Gastrocnemius medialis (tissue), 4 donors: ENCODE results near the gene RAB3A. TPM values are rescaled to one million over a fixed set of nuclear protein-coding genes. Genes with fewer than 3 reads are reported as not detected.

Experiments used
- ATAC-seq, 2 donors: fragments of 150-250 bp; one replicate each; pipeline ENCODE4 v1.9.1; 2016
- DNase-seq, 2 donors: peaks; one replicate each; pipeline ENCODE4 v3.0.0-alpha.2; 2019
- H3K27ac ChIP-seq, 4 donors: fragments of 200-600 bp; sonication (generic); 1 replicate in 1 of 4; 2 replicates in 3 of 4; pipeline ENCODE4 v1.5.1; 2016 to 2018; ENCODE audit warnings: mild to moderate bottlenecking in 2 of 4, moderate library complexity in 1 of 4
- H3K27me3 ChIP-seq, 3 donors: fragments of 200-600 bp; sonication (generic) in 2 of 3; 1 replicate in 1 of 3; 2 replicates in 2 of 3; pipeline versions ENCODE4 v1.5.1 to v1.6.0; 2016 to 2019; ENCODE audit warnings: mild to moderate bottlenecking in 1 of 3, moderate library complexity in 1 of 3
- H3K36me3 ChIP-seq, 2 donors: fragments of 200-600 bp; sonication (generic) in 1 of 2; one replicate each; pipeline ENCODE4 v1.5.1; 2017 to 2018
- H3K4me1 ChIP-seq, 2 donors: fragments of 200-600 bp; sonication (generic) in 1 of 2; one replicate each; pipeline ENCODE4 v1.5.1; 2016 to 2017; ENCODE audit warnings: mild to moderate bottlenecking in 2 of 2
- H3K4me3 ChIP-seq, 4 donors: fragments of 200-600 bp; sonication (generic) in 3 of 4; 1 replicate in 1 of 4; 2 replicates in 3 of 4; pipeline ENCODE4 v1.5.1; 2016 to 2019; ENCODE audit warnings: mild to moderate bottlenecking in 2 of 4
- H3K9me3 ChIP-seq, 3 donors: fragments of 200-600 bp; sonication (generic) in 2 of 3; 1 replicate in 1 of 3; 2 replicates in 2 of 3; pipeline ENCODE4 v1.5.1; 2016 to 2019
- POLR2A ChIP-seq, 2 donors: fragments of 450-650 bp; IDR thresholded peaks; one replicate each; pipeline ENCODE4 v1.6.1; 2017; ENCODE audit warnings: antibody characterized with exemption in 2 of 2, mild to moderate bottlenecking in 2 of 2, moderate library complexity in 2 of 2
- in situ Hi-C, 4 donors: fragments of 200-750 bp; cut with MboI; loops; one replicate each; pipeline versions ENCODE4 v1.15.0 to v1.8.0; 2017; ENCODE audit warnings: low sequenced_read_pairs in 4 of 4
- intact Hi-C: fragments of 100-400 bp; cut with DNase I; formaldehyde crosslinking; loops from one replicate; pipeline ENCODE4 v1.15.1; 2023; ENCODE audit warnings: low total_unique reads
- total RNA-seq, 4 donors: library from RNA; depleted of rRNA; stranded (reverse); fragments of >200 nt; gene quantifications; one replicate each; pipeline versions ENCODE4 v1.1.0 to v1.2.3, GENCODE V29; 2016
- TF ChIP-seq, protein P1 (sequence below), 5 experiments: fragments of 450-650 bp in 3 of 5; fragments of 200-600 bp in 2 of 5; sonication (generic) in 2 of 5; IDR thresholded peaks in 4 of 5; conservative IDR thresholded peaks in 1 of 5; 1 replicate in 4 of 5; 2 replicates in 1 of 5; pipeline ENCODE4 v1.5.1; 2016 to 2019; ENCODE audit warnings: antibody characterized with exemption in 5 of 5, mild to moderate bottlenecking in 3 of 5, moderate library complexity in 3 of 5

Gene RAB3A
- total RNA-seq, 4 donors from 2014 or later = 0.51 to 2.3 TPM; not detected in 2

DNA sequence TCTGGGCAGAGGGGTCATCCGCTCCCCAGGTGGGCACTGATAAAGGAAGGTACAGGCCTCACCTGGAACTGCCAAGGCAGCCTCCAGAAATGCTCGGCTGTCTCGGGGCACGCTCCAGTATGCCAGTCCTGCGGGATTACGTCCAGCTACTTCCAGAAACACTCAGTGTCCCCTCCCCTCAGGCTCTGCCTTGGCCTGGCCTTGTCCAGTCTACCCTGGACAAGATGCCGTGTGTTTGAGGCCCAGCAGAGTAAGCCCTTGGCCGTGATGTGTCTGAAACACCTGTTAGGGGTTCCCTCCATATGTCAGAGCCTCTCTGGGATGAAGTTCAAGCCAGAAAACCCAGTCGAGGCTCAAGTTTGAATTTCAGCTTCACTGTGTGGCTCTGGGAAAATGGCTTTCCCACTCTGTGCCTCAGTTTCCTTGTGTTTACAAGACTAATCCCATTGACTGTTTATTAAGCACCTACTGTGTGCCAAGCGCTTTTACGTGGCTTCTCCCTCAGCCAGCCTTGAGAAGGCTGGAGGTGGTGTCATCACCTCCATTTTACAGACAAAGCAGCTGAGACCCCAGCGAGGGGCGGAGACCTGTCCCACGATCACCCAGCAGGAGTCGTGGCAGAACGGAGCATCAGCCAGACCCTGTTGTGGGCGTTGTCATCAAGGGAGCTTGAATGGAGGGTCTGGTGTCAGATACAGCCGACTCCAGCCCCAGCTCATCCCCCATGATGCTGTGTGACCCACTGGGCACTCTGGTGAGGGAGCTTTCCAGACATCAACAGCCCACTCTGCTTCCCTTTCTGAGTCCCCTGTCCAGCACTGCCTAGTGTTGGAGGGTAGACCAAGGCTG lies 52.8 kb downstream of the RAB3A start:
- Histone ChIP-seq H3K36me3 (no peaks in the 10 kb centered on the region), H3K4me1 (peaks cover 19 to 28% of the 10 kb centered on the region in 2 donors), H3K9me3 (no peaks in the 10 kb centered on the region), H3K27me3 (no peaks in the 10 kb centered on the region), H3K27ac (peak overlapping the region in 1 of 4 donors; percentile 100), H3K4me3 (no peak overlapping the region)
- TF ChIP-seq, protein P1, sequence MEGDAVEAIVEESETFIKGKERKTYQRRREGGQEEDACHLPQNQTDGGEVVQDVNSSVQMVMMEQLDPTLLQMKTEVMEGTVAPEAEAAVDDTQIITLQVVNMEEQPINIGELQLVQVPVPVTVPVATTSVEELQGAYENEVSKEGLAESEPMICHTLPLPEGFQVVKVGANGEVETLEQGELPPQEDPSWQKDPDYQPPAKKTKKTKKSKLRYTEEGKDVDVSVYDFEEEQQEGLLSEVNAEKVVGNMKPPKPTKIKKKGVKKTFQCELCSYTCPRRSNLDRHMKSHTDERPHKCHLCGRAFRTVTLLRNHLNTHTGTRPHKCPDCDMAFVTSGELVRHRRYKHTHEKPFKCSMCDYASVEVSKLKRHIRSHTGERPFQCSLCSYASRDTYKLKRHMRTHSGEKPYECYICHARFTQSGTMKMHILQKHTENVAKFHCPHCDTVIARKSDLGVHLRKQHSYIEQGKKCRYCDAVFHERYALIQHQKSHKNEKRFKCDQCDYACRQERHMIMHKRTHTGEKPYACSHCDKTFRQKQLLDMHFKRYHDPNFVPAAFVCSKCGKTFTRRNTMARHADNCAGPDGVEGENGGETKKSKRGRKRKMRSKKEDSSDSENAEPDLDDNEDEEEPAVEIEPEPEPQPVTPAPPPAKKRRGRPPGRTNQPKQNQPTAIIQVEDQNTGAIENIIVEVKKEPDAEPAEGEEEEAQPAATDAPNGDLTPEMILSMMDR (IDR thresholded peaks at IDR 0.05 in 4 of 5, conservative IDR thresholded peaks at IDR 0.05 in 1 of 5) = no peak
- TF ChIP-seq POLR2A (IDR thresholded peaks at IDR 0.05) = no peak
- in situ Hi-C loops = no loop called here
- no peak for DNase-seq
- intact Hi-C loops = loop anchor here (5.0 to 10.0 kb wide), 3 partner anchors 34 to 146 kb away; partner anchors contain the start of gene ARRDC2
- ATAC-seq = no peak

DNA sequence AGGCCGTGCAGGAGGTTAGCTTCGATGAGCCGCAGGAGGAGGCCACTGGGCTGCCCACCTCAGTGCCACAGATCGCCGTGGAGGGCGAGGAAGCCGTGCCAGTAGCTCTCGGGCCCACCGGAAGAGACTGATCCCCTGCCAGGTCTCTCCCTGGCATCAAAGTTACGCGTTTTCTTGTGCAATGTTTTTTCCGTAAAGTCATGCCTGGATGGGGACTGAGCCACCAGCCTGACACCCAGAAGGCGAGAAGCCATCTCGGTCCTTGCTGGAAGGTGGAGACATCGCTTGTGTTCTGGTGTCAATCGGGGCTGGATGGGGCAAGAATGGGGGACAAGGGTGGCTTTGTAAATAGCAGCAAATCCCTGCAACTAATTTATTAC lies 54.3 kb downstream of the RAB3A start:
- no peak for DNase-seq
- Histone ChIP-seq H3K9me3 (no peaks in the 10 kb centered on the region), H3K4me1 (peaks cover 16 to 21% of the 10 kb centered on the region in 2 donors), H3K27me3 (no peaks in the 10 kb centered on the region), H3K27ac (peak overlapping the region; percentile 55 to 69 (median 58)), H3K4me3 (peak overlapping the region in 2 of 4 donors; percentile 38 to 48), H3K36me3 (no peaks in the 10 kb centered on the region)
- TF ChIP-seq, protein P1 (IDR thresholded peaks at IDR 0.05 in 4 of 5, conservative IDR thresholded peaks at IDR 0.05 in 1 of 5) = no peak
- peak in 1 of 2 donors; percentile 16 for TF ChIP-seq POLR2A (IDR thresholded peaks at IDR 0.05)
- intact Hi-C loops (no loop called here), in situ Hi-C loops (no loop called here)
- no peak for ATAC-seq

DNA sequence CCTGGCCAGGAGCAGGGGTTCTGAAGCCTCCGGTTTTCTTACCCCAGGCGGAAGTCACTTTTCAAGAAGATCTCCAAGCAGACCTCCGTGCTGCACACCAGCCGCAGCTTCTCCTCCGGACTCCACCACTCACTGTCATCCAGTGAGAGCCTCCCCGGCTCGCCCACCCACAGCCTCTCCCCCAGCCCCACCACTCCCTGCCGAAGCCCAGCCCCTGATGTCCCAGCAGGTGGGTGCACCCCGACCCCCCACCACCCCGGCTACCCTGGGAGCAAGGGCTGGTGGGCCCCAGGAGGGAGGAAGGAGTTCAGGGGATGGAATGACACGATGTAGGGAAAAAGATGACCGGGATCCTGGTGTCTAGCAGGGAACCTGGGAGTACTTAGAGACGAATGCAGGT lies 56.4 kb downstream of the RAB3A start:
- in situ Hi-C loops = no loop called here
- Histone ChIP-seq H3K27ac (no peak overlapping the region), H3K4me3 (no peak overlapping the region), H3K27me3 (no peaks in the 10 kb centered on the region), H3K4me1 (peaks cover 5 to 10% of the 10 kb centered on the region in 2 donors), H3K36me3 (no peaks in the 10 kb centered on the region), H3K9me3 (no peaks in the 10 kb centered on the region)
- DNase-seq (no peak), ATAC-seq (no peak)
- intact Hi-C loops = no loop called here
- TF ChIP-seq POLR2A (IDR thresholded peaks at IDR 0.05) = no peak
- TF ChIP-seq, protein P1 (IDR thresholded peaks at IDR 0.05 in 4 of 5, conservative IDR thresholded peaks at IDR 0.05 in 1 of 5) = no peak

Other genes starting within 250 kb of the RAB3A start
- gene KCNN1, start 236.9 kb downstream of the RAB3A start, total RNA-seq = not detected
- gene ARRDC2, start 195.9 kb downstream of the RAB3A start, total RNA-seq = 100 to 1,000 TPM; 476 to 810 (median 543) TPM
- under 1 TPM in 2 of 4 donors, not detected in 2; 0.16 to 0.20 TPM for gene IL12RB1, start 117.1 kb downstream of the RAB3A start, total RNA-seq
- gene MAST3, start 106.3 kb downstream of the RAB3A start, total RNA-seq = 1 to 10 TPM in 3 of 4 donors, under 1 TPM in 1; 0.66 to 2.8 (median 1.6) TPM
- 10 to 100 TPM in 1 of 4 donors, 1 to 10 TPM in 3; 5.6 to 11.9 (median 6.0) TPM for gene PIK3R2, start 50.9 kb downstream of the RAB3A start, total RNA-seq
- 10 to 100 TPM in 2 of 4 donors, 1 to 10 TPM in 2; 3.5 to 20.4 (median 14.0) TPM for gene IFI30, start 30.2 kb downstream of the RAB3A start, total RNA-seq
- 10 to 100 TPM; 18.1 to 38.9 (median 33.0) TPM for gene MPV17L2, start 10.8 kb downstream of the RAB3A start, total RNA-seq
- gene PDE4C, start 22.4 kb upstream of the RAB3A start, total RNA-seq = 1 to 10 TPM in 1 of 4 donors, under 1 TPM in 2, not detected in 1; 0.65 to 2.6 (median 0.76) TPM
- gene IQCN, start 70.4 kb upstream of the RAB3A start, total RNA-seq = under 1 TPM; 0.20 to 0.61 (median 0.39) TPM
- gene JUND, start 77.6 kb upstream of the RAB3A start, total RNA-seq = 100 to 1,000 TPM in 3 of 4 donors, 10 to 100 TPM in 1; 67.2 to 258 (median 221) TPM
- gene LSM4, start 119.0 kb upstream of the RAB3A start, total RNA-seq = 100 to 1,000 TPM; 122 to 294 (median 193) TPM
- gene PGPEP1, start 136.6 kb upstream of the RAB3A start, total RNA-seq = 10 to 100 TPM; 11.7 to 42.3 (median 23.6) TPM
- gene GDF15, start 182.1 kb upstream of the RAB3A start, total RNA-seq = 1 to 10 TPM in 2 of 4 donors, not detected in 2; 1.4 to 2.7 TPM
- gene LRRC25, start 193.6 kb upstream of the RAB3A start, total RNA-seq = 1 to 10 TPM in 3 of 4 donors, under 1 TPM in 1; 0.34 to 4.2 (median 2.3) TPM
- 10 to 100 TPM; 24.7 to 65.2 (median 44.1) TPM for gene SSBP4, start 215.4 kb upstream of the RAB3A start, total RNA-seq
- gene ISYNA1, start 234.1 kb upstream of the RAB3A start, total RNA-seq = 10 to 100 TPM in 1 of 4 donors, 1 to 10 TPM in 3; 5.1 to 29.1 (median 7.8) TPM